Measurements from ENCODE around the gene INSYN2B. TPM values are rescaled to one million over a fixed set of nuclear protein-coding genes. Genes with fewer than 3 reads are reported as not detected.

INSYN2B gene
- total RNA-seq, 1 experiment from 2014 or later: 1.5 TPM

GRCh38 chr5:169942181-169942580 is 38.1 kb downstream of the INSYN2B start:
- no peak overlapping the region for H3K4me3 ChIP-seq (ENCODE audit: low read length)
- H3K9ac ChIP-seq (ENCODE audit: low read length): no peak overlapping the region
- no peaks in the 10 kb centered on the region for H3K9me3 ChIP-seq (ENCODE audit: low read length)
- no peak for ATAC-seq
- H3K27ac ChIP-seq (ENCODE audit: low read length): no peak overlapping the region
- no TSS peak for BruUV-seq (replicated peaks)
- H3F3A ChIP-seq (ENCODE audit: low read length, unreplicated experiment): no peaks in the 10 kb centered on the region
- H3K79me2 ChIP-seq (ENCODE audit: low read length): no peaks in the 10 kb centered on the region
- POLR2A ChIA-PET (ENCODE audit: unreplicated experiment): no interaction called here
- no peaks in the 10 kb centered on the region for H3K9me2 ChIP-seq (replicated peaks; ENCODE audit: low read length)
- CTCF ChIA-PET: no interaction called here
- no peaks in the 10 kb centered on the region for H3K27me3 ChIP-seq (ENCODE audit: low read length)
- H2AFZ ChIP-seq (ENCODE audit: low read length): no peak overlapping the region
- H3K4me2 ChIP-seq (ENCODE audit: low read length): no peak overlapping the region
- no peak for TF ChIP-seq EZH2phosphoT487 (IDR thresholded peaks at IDR 0.05; ENCODE audit: borderline replicate concordance, low read length)
- no peak for TF ChIP-seq CTCF (conservative IDR thresholded peaks at IDR 0.05; ENCODE audit: low read depth, low read length)
- TF ChIP-seq EZH2 (IDR thresholded peaks at IDR 0.05; ENCODE audit: low read length, unreplicated experiment): no peak
- peaks cover 20% of the 10 kb centered on the region for H3K4me1 ChIP-seq (ENCODE audit: insufficient read depth, low read length)
- H3K36me3 ChIP-seq (ENCODE audit: low read depth, low read length): no peaks in the 10 kb centered on the region
- H4K20me1 ChIP-seq (ENCODE audit: low read length): no peaks in the 10 kb centered on the region
- DNase-seq: no peak
- intact Hi-C loops (cut with micrococcal nuclease): no loop called here

GRCh38 chr5:169941542-169941941 is 38.8 kb downstream of the INSYN2B start:
- H3K4me3 ChIP-seq (ENCODE audit: low read length): no peak overlapping the region
- no peaks in the 10 kb centered on the region for H3K9me3 ChIP-seq (ENCODE audit: low read length)
- intact Hi-C loops (cut with micrococcal nuclease): no loop called here
- H3K36me3 ChIP-seq (ENCODE audit: low read depth, low read length): no peaks in the 10 kb centered on the region
- no peaks in the 10 kb centered on the region for H3K27me3 ChIP-seq (ENCODE audit: low read length)
- DNase-seq (no peak), ATAC-seq (no peak)
- no peak overlapping the region for H3K9ac ChIP-seq (ENCODE audit: low read length)
- BruUV-seq (replicated peaks): no TSS peak
- POLR2A ChIA-PET (ENCODE audit: unreplicated experiment): no interaction called here
- CTCF ChIA-PET: no interaction called here
- H3K4me2 ChIP-seq (ENCODE audit: low read length): no peak overlapping the region
- H4K20me1 ChIP-seq (ENCODE audit: low read length): no peaks in the 10 kb centered on the region
- H3K27ac ChIP-seq (ENCODE audit: low read length): no peak overlapping the region
- peaks cover 18% of the 10 kb centered on the region for H3K4me1 ChIP-seq (ENCODE audit: insufficient read depth, low read length)
- no peak for TF ChIP-seq EZH2phosphoT487 (IDR thresholded peaks at IDR 0.05; ENCODE audit: borderline replicate concordance, low read length)
- TF ChIP-seq CTCF (conservative IDR thresholded peaks at IDR 0.05; ENCODE audit: low read depth, low read length): no peak
- TF ChIP-seq EZH2 (IDR thresholded peaks at IDR 0.05; ENCODE audit: low read length, unreplicated experiment): no peak
- no peaks in the 10 kb centered on the region for H3K79me2 ChIP-seq (ENCODE audit: low read length)
- H2AFZ ChIP-seq (ENCODE audit: low read length): no peak overlapping the region
- H3F3A ChIP-seq (ENCODE audit: low read length, unreplicated experiment): no peaks in the 10 kb centered on the region
- no peaks in the 10 kb centered on the region for H3K9me2 ChIP-seq (replicated peaks; ENCODE audit: low read length)

- no peaks in the 10 kb centered on the region for H3K36me3 ChIP-seq (ENCODE audit: low read depth, low read length)
- CTCF ChIA-PET: no interaction called here
- no peak for TF ChIP-seq EZH2 (IDR thresholded peaks at IDR 0.05; ENCODE audit: low read length, unreplicated experiment)
- TF ChIP-seq EZH2phosphoT487 (IDR thresholded peaks at IDR 0.05; ENCODE audit: borderline replicate concordance, low read length): no peak
- TF ChIP-seq CTCF (conservative IDR thresholded peaks at IDR 0.05; ENCODE audit: low read depth, low read length): no peak
Observed at GRCh38 chr5:169939731-169940130, 40.6 kb downstream of the INSYN2B start.

More at GRCh38 chr5:169939731-169940130, 40.6 kb downstream of the INSYN2B start:
- peaks cover 15% of the 10 kb centered on the region for H3K4me1 ChIP-seq (ENCODE audit: insufficient read depth, low read length)
- no peak overlapping the region for H2AFZ ChIP-seq (ENCODE audit: low read length)
- POLR2A ChIA-PET (ENCODE audit: unreplicated experiment): no interaction called here
- H3K9me3 ChIP-seq (ENCODE audit: low read length): no peaks in the 10 kb centered on the region
- H3K9me2 ChIP-seq (replicated peaks; ENCODE audit: low read length): no peaks in the 10 kb centered on the region
- H3F3A ChIP-seq (ENCODE audit: low read length, unreplicated experiment): no peaks in the 10 kb centered on the region
- H3K4me3 ChIP-seq (ENCODE audit: low read length): no peak overlapping the region
- H3K9ac ChIP-seq (ENCODE audit: low read length): no peak overlapping the region
- no peak overlapping the region for H3K27ac ChIP-seq (ENCODE audit: low read length)
- H3K27me3 ChIP-seq (ENCODE audit: low read length): no peaks in the 10 kb centered on the region
- BruUV-seq (replicated peaks): no TSS peak
- ATAC-seq (no peak), DNase-seq (no peak)
- H4K20me1 ChIP-seq (ENCODE audit: low read length): no peaks in the 10 kb centered on the region
- H3K4me2 ChIP-seq (ENCODE audit: low read length): no peak overlapping the region
- no peaks in the 10 kb centered on the region for H3K79me2 ChIP-seq (ENCODE audit: low read length)
- intact Hi-C loops (cut with micrococcal nuclease): no loop called here
